B cell (primary cell): ENCODE data around the gene HOXB3. TPM values are rescaled to one million over a fixed set of nuclear protein-coding genes. Genes with fewer than 3 reads are reported as not detected.

Experiments used
- ATAC-seq: fragments of 200-7000 bp; cut with Tn5 transposase; one replicate; pipeline ENCODE4 v1.10.0; 2021; ENCODE audit warnings: low read depth, mild to moderate bottlenecking, moderate number of reproducible peaks, moderate library complexity
- CTCF ChIA-PET: fragments of 350-600 bp; sonication (Branson Sonifier 250); formaldehyde crosslinking; loops from one replicate; lab custom pipeline; 2021; ENCODE audit warnings: antibody characterized with exemption, inconsistent platforms; lab: Charles Lee
- POLR2A ChIA-PET: fragments of 350-600 bp; sonication (Branson Sonifier 250); formaldehyde crosslinking; loops from one replicate; lab custom pipeline; 2021; ENCODE audit warnings: antibody characterized with exemption; lab: Charles Lee
- DNase-seq: peaks from one replicate; pipeline ENCODE4 v3.0.0; 2013
- H2AFZ ChIP-seq: 2 replicates; pipeline ENCODE4 v1.6.1; 2012; ENCODE audit warnings: mild to moderate bottlenecking, low read depth, low read length; ENCODE audit not compliant: insufficient read depth, poor library complexity, severe bottlenecking
- H3K27ac ChIP-seq, 2 donors: 1 replicate in 1 of 2; 2 replicates in 1 of 2; pipeline ENCODE4 v1.5.1; 2012 to 2013; ENCODE audit warnings: low read length in 2 of 2, mild to moderate bottlenecking in 2 of 2, moderate library complexity in 1 of 2
- H3K27me3 ChIP-seq, 4 experiments: fragments of 200-600 bp in 1 of 4; sonication (generic) in 1 of 4; replicated peaks in 1 of 4; 1 replicate in 2 of 4; 2 replicates in 2 of 4; pipeline versions ENCODE4 v1.6.1 to v1.7.0; 2013 to 2016; ENCODE audit warnings: low read length in 3 of 4, mild to moderate bottlenecking in 2 of 4, mixed read lengths in 1 of 4, moderate library complexity in 1 of 4; ENCODE audit not compliant: insufficient read depth in 4 of 4, control insufficient read depth in 3 of 4; ENCODE audit errors: control extremely low read depth in 1 of 4
- H3K36me3 ChIP-seq, 2 experiments: replicated peaks in 1 of 2; 1 replicate in 1 of 2; 2 replicates in 1 of 2; pipeline versions ENCODE4 v1.6.1 to v1.7.1; 2013; ENCODE audit warnings: low read length in 1 of 2; ENCODE audit not compliant: insufficient read depth in 2 of 2, control insufficient read depth in 1 of 2; ENCODE audit errors: control extremely low read depth in 1 of 2, extremely low read depth in 1 of 2
- H3K4me1 ChIP-seq, 2 donors: fragments of 200-600 bp in 1 of 2; sonication (generic) in 1 of 2; 1 replicate in 1 of 2; 2 replicates in 1 of 2; pipeline versions ENCODE4 v1.5.1 to v1.6.1; 2013 to 2017; ENCODE audit warnings: low read length in 2 of 2; ENCODE audit not compliant: control insufficient read depth in 2 of 2, insufficient read depth in 2 of 2
- H3K4me2 ChIP-seq: replicated peaks from 2 replicates; pipeline ENCODE3; 2012; ENCODE audit warnings: mild to moderate bottlenecking, low read depth, low read length; ENCODE audit not compliant: poor library complexity, severe bottlenecking
- H3K4me3 ChIP-seq, 5 experiments: fragments of 200-600 bp in 1 of 5; sonication (generic) in 1 of 5; 1 replicate in 3 of 5; 2 replicates in 2 of 5; pipeline versions ENCODE4 v1.5.1 to v1.7.0; 2011 to 2016; ENCODE audit warnings: low read length in 4 of 5, mild to moderate bottlenecking in 4 of 5, low read depth in 2 of 5, control low read depth in 1 of 5, moderate library complexity in 1 of 5; ENCODE audit not compliant: insufficient read depth in 1 of 5; ENCODE audit errors: control extremely low read depth in 1 of 5, extremely low read depth in 1 of 5
- H3K79me2 ChIP-seq: fragments of 200-600 bp; sonication (generic); one replicate; pipeline ENCODE4 v1.6.0; 2016; ENCODE audit warnings: low read length; ENCODE audit not compliant: control insufficient read depth, insufficient read depth
- H3K9ac ChIP-seq: fragments of 200-600 bp; sonication (generic); 2 replicates; pipeline ENCODE4 v1.6.1; 2017; ENCODE audit warnings: mild to moderate bottlenecking, low read length, moderate library complexity
- H3K9me3 ChIP-seq, 3 donors: one replicate each; pipeline versions ENCODE4 v1.6.1 to v1.7.1; 2013; ENCODE audit warnings: low read length in 2 of 3; ENCODE audit not compliant: control insufficient read depth in 2 of 3, insufficient read depth in 1 of 3; ENCODE audit errors: control extremely low read depth in 1 of 3
- H4K20me1 ChIP-seq: 2 replicates; pipeline ENCODE4 v1.6.0; 2012; ENCODE audit warnings: mild to moderate bottlenecking, low read length; ENCODE audit not compliant: insufficient read depth, control insufficient read depth, poor library complexity, severe bottlenecking
- H3K27ac Mint-ChIP-seq: one replicate; pipeline ENCODE4 v1.8.0; 2021; ENCODE audit warnings: mixed read lengths
- H3K27me3 Mint-ChIP-seq: one replicate; pipeline ENCODE4 v1.8.0; 2021; ENCODE audit warnings: mixed read lengths
- H3K4me1 Mint-ChIP-seq: one replicate; pipeline ENCODE4 v1.8.0; 2021; ENCODE audit warnings: mixed read lengths
- H3K4me3 Mint-ChIP-seq: one replicate; pipeline ENCODE4 v1.8.0; 2021; ENCODE audit warnings: mixed read lengths
- H3K9me3 Mint-ChIP-seq: one replicate; pipeline ENCODE4 v1.8.0; 2022; ENCODE audit warnings: mixed read lengths; ENCODE audit not compliant: insufficient read depth
- CTCF ChIP-seq: fragments of 200-600 bp; IDR thresholded peaks from one replicate; pipeline ENCODE4 v1.8.0; 2022; ENCODE audit warnings: antibody characterized with exemption, mild to moderate bottlenecking
- EZH2 ChIP-seq: IDR thresholded peaks from 2 replicates; pipeline ENCODE4 v1.6.1; 2012; ENCODE audit warnings: borderline replicate concordance, low read depth, mild to moderate bottlenecking, moderate library complexity, low read length; ENCODE audit not compliant: insufficient read depth, poor library complexity, severe bottlenecking
- WGBS: methylation state at CpG from one replicate; pipeline ENCODE4 v1.1.5; 2013; ENCODE audit warnings: missing lambda C conversion rate; ENCODE audit not compliant: insufficient coverage; 5-methylcytosine and 5-hydroxymethylcytosine counted together
- intact Hi-C: fragments of 100-400 bp; cut with micrococcal nuclease; formaldehyde crosslinking; loops from one replicate; pipeline ENCODE4 v1.10.0; 2022
- polyA plus RNA-seq: library from polyadenylated mRNA; depleted of rRNA; stranded (reverse); fragments of >200 nt; gene quantifications from 2 replicates; pipeline ENCODE4 v1.2.3, GENCODE V29; 2012
- total RNA-seq, 2 donors: library from RNA; stranded (reverse); fragments of 120-200 nt in 1 of 2; gene quantifications; 1 replicate in 1 of 2; 2 replicates in 1 of 2; pipeline versions ENCODE4 v1.2.3 to v1.2.4, GENCODE V29; 2013 to 2022

Gene HOXB3
- total and polyA plus RNA-seq, 2 donors (not counting 1 experiment from before 2014, with no cell fraction given): 3.0 to 4.0 TPM

- peak overlapping the region; percentile 96 for H3K4me2 ChIP-seq
- ChIA-PET CTCF (no interaction called here), POLR2A (no interaction called here)
- peaks cover 30% of the 10 kb centered on the region for H3K27me3 Mint-ChIP-seq
- no peak overlapping the region for H3K4me3 ChIP-seq
- no peaks in the 10 kb centered on the region for H3K9me3 Mint-ChIP-seq
- no peak overlapping the region for H3K27ac ChIP-seq
- H3K27me3 ChIP-seq: peaks cover 0 to 44% (median 26%) of the 10 kb centered on the region in 4 experiments
- no peaks in the 10 kb centered on the region for H4K20me1 ChIP-seq
- no peak overlapping the region for H3K9ac ChIP-seq
- no peak overlapping the region for H3K27ac Mint-ChIP-seq
- WGBS: 68% methylated on average over 17 of the region's 22 CpGs
- H3K9me3 ChIP-seq: peaks cover 0 to 15% (median 0%) of the 10 kb centered on the region in 3 donors
- H3K4me1 ChIP-seq: peaks cover 33 to 34% of the 10 kb centered on the region in 2 donors
- peak overlapping the region; percentile 71 for H3K4me3 Mint-ChIP-seq
- intact Hi-C loops: loop anchor here (5.0 kb wide), 1 partner anchor 36 kb away; the partner anchor contains the start of gene HOXB7
- TF ChIP-seq EZH2 (no peak), CTCF (no peak)
- no peaks in the 10 kb centered on the region for H3K36me3 ChIP-seq
- no peak overlapping the region for H2AFZ ChIP-seq
- H3K4me1 Mint-ChIP-seq: peaks cover 33% of the 10 kb centered on the region
- ATAC-seq: no peak
- peak; percentile 24 for DNase-seq
- no peaks in the 10 kb centered on the region for H3K79me2 ChIP-seq
Measured at GRCh38 chr17:48575673-48576478, 14.2 kb downstream of the HOXB3 start.

- Histone ChIP-seq H3K9me3 (peaks cover 0 to 18% (median 0%) of the 10 kb centered on the region in 3 donors), H4K20me1 (no peaks in the 10 kb centered on the region), H2AFZ (no peak overlapping the region), H3K4me1 (peaks cover 27 to 30% of the 10 kb centered on the region in 2 donors), H3K27me3 (peaks cover 0 to 43% (median 20%) of the 10 kb centered on the region in 4 experiments), H3K79me2 (no peaks in the 10 kb centered on the region), H3K36me3 (no peaks in the 10 kb centered on the region), H3K9ac (no peak overlapping the region), H3K4me3 (no peak overlapping the region), H3K27ac (no peak overlapping the region), H3K4me2 (no peak overlapping the region)
- H3K9me3 Mint-ChIP-seq: no peaks in the 10 kb centered on the region
- DNase-seq (no peak), ATAC-seq (no peak)
- H3K27me3 Mint-ChIP-seq: peaks cover 22% of the 10 kb centered on the region
- no peak overlapping the region for H3K4me3 Mint-ChIP-seq
- intact Hi-C loops: loop anchor here (5.0 kb wide), 1 partner anchor 37 kb away; the partner anchor contains the start of gene HOXB7
- POLR2A ChIA-PET: no interaction called here
- TF ChIP-seq EZH2: no peak
- no peak for TF ChIP-seq CTCF
- 83% methylated on average over 5 of the region's 7 CpGs for WGBS
- CTCF ChIA-PET: interaction anchor here (1.2 kb wide), 1 partner anchor 225 kb away, joined by 3 read pairs; no protein-coding TSS in a partner anchor
- no peak overlapping the region for H3K27ac Mint-ChIP-seq
- peaks cover 31% of the 10 kb centered on the region for H3K4me1 Mint-ChIP-seq
Measured at GRCh38 chr17:48575066-48575582, 14.9 kb downstream of the HOXB3 start.
